Stimulated activated CD4-positive, alpha-beta T cell treated with anti-CD3 and anti-CD28 coated beads, TNF-alpha, amount 100 ng/mL, for 24 hours (primary cell): ENCODE results near the gene DFFA.
"Not testable (repeated sequence)": the region's sequence is repeated elsewhere in the genome, so short reads cannot be mapped to it uniquely, and the experiment has no call there.

Experiments used
- DNase-seq, 3 experiments: peaks; one replicate each; pipeline ENCODE4 v3.0.0-alpha.2; 2020; ENCODE audit warnings: low read depth in 3 of 3

The DFFA gene

GRCh38 chr1:10467078-10467477, 5.3 kb downstream of the DFFA start:
- no peak for DNase-seq

DNA sequence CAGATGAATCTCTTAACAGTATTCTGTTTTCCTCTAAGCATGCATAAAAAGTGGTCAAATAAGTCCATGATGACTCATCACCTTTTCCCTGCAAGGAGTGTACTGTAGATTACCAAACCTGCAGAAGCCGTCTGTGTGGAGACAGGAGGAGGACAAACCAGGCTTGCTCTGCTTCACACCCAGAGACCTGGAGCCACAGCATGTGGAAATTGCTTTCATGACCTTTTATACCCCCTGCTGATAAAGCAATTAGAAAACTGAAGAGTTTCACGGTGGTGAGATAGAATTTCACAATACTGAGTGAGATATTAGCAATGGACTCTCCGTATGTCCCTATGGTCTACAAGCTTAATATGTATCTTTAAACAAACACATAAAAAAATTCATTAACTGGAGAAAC, 13.1 kb downstream of the DFFA start:
- DNase-seq: no peak

- no peak for DNase-seq
Observed at GRCh38 chr1:10457875-10458274, 14.5 kb downstream of the DFFA start.

DNA sequence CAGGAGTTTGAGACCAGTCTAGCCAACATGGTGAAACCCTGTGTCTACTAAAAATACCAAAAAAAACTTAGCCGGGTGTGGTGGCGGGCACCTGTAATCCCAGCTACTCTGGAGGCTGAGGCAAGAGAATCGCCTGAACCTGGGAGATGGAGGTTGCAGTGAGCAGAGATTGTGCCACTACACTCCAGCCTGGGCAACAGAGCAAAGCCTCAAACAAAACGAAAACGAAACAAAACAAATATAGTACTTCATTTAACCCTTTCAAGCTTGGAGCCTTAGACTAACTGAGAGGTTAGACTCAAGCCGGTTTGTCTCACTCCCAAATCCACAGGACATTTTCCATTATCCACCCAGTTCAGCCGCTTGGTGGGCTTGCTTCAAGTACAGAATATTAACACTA, 14.9 kb downstream of the DFFA start:
- DNase-seq: not testable (repeated sequence)

GRCh38 chr1:10456661-10457060, 15.7 kb downstream of the DFFA start:
- no peak for DNase-seq

GRCh38 chr1:10456048-10456447, 16.3 kb downstream of the DFFA start:
- DNase-seq: no peak

DNA sequence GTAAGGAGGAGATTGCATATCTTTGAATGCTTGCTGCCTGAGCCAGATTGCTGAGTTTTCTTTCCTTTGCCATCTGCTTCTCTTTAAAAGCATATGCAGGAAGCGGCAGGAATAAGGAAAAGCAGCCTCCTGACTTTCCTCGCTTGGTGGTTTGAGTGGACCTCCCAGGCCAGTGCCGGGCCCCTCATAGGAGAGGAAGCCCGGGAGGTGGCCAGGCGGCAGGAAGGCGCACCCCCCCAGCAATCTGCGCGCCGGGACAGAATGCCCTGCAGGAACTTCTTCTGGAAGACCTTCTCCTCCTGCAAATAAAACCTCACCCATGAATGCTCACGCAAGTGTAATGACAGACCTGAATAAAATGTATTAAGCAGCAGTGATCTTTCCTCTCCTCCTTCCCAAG, 21.0 kb downstream of the DFFA start:
- DNase-seq: no peak

DNA sequence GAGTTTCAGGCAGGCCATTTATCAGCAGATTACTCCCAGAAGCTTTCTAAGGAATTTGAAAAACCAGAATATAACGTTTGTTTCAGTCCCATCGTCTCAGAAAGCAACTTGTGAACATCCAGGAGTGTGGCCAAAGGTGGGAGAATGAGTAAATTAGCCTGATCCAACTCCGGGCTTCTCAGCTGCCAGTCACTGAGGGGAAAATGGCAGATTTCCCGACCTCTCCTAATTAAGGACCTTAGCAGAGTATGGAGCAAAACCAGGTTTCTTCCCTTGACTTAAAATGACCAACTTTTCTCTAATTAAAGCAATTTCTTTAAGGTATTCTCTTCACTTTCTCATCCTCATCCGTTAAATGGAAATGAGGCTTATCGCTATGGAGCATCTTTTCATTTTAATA, 21.5 kb downstream of the DFFA start:
- no peak for DNase-seq

DNA sequence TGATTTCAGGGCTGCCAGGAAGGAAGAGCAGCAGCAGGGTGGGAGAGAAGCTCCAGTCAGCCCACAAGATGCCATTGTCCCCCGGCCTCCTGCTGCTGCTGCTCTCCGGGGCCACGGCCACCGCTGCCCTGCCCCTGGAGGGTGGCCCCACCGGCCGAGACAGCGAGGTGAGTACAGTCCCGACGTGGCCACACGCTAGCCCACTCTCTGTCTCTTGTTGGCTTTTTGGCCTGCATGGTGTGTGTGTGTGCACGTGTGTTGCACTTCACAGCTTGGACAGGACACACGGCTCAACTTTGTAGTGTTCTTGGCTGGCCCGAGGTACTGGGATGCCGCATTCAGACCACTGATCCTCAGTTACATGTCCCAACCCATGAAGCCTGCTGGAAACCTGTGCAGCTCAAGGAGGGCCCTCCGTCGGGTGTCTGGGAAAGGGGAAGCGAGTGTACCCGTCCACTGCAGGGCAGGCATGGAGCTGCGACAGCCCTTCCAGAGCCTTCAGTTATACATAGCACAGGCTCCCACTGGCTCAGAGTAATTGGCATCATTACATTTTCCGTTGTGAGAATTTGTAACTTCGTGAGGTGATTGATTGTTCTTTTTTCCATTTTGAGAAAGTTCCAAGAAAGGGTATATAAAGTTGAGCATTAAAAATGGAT, 22.0 kb downstream of the DFFA start:
- DNase-seq: no peak

- DNase-seq: no peak
Observed at GRCh38 chr1:10449751-10450150, 22.6 kb downstream of the DFFA start, which contains the start of gene CORT. CORT (plus strand) TSS chr1:10450031; CDS start chr1:10450224, 193 bp downstream.

DNA sequence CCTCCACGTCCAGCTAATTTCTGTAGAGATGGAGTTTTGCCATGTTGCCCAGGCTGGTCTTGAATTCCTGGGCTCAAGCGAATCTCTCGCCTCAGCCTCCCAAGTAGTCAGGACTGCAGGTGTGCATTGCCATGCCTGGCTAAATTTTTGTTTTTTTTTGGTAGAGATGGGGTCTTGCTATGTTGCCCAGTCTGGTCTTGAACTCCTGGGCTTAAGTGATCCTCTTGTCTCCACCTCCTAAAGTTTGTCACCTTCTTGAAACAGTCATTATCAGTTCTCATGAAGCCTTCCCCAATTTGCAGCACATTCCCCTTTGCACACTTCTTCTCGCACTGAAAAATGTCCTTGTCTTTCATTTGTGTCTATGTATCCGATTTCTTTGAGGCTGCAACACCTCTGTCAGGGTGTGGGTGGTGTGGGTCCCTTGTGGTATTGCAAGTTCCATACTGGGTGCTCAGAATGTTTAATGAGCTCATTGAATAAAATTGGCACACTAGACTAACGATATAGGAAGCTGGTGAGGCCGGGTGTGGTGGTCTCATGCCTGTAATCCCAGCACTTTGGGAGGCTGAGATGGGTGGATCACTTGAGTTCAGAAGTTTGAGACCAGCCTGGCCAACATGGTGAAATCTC, 25.4 kb downstream of the DFFA start:
- DNase-seq: no peak

- no peak for DNase-seq
Observed at GRCh38 chr1:10444795-10445397, 27.4 kb downstream of the DFFA start.

- no peak for DNase-seq
Observed at GRCh38 chr1:10444248-10444647, 28.1 kb downstream of the DFFA start.

DNA sequence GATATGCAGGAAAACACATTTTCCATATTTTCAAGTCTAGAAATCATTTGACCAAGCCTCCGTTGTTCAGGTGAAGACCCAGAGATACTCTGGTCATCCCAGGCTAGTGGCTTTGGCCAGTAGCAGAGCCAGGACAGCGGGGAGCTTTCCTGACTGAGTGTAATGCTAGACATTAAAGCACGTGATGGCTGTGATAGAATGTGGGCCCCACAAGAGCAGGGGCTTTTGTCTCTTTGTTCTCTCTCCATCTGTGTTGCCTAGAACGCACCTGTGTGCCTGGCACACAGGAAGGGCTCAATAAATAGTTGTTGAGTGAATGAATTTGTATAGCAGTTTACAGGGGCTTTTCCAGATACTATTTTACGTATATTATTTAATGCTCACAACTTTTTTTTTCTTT, 31.5 kb downstream of the DFFA start:
- no peak for DNase-seq

- DNase-seq: no peak
Observed at GRCh38 chr1:10440305-10440704, 32.0 kb downstream of the DFFA start.

DNA sequence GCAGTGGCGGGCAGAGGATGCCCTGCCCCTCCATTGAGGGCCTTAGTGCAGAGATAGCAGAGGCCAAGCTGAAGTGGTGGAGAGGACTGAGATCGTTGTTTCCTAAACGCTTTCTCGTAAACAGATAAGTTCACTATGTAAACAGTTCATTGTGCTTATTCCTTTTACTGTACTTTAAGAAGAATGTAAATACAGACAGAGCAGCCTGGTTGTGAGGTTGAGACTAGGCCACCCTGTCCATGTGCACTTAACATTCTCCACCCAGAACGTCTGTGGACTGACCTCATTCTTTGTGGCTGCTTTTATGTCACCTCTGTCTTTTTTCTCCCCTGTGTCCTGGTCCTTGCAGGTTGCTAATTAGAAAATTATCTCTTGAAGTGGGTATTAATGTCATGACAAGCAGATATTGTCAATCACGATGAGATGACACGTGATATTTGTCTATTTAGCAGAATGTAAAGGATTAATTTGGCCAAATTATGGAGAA, 33.6 kb downstream of the DFFA start:
- DNase-seq: no peak

DNA sequence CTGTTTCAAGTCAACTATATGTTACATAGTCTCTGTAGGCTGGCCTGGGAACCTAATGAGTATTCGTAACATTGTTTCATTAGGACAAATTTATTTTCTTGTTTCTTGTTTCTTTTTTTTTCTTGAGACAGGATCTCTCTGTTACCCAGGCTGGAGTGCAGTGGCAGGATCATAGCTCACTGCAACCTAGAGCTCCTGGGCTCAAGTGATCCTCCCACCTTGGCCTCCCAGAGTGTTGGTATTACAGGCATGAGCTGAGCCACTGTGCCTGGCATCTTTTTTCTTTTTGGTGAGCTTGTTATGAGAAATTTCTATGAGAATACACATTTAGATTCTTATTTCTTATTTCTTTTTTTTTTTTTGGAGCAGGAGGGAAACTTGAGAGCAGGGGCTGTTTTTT, 35.3 kb downstream of the DFFA start:
- no peak for DNase-seq

- no peak for DNase-seq
Observed at GRCh38 chr1:10434590-10434989, 37.7 kb downstream of the DFFA start.

- no peak for DNase-seq
Observed at GRCh38 chr1:10433790-10434189, 38.5 kb downstream of the DFFA start.

- no peak for DNase-seq
Observed at GRCh38 chr1:10432910-10433700, 39.2 kb downstream of the DFFA start.

DNA sequence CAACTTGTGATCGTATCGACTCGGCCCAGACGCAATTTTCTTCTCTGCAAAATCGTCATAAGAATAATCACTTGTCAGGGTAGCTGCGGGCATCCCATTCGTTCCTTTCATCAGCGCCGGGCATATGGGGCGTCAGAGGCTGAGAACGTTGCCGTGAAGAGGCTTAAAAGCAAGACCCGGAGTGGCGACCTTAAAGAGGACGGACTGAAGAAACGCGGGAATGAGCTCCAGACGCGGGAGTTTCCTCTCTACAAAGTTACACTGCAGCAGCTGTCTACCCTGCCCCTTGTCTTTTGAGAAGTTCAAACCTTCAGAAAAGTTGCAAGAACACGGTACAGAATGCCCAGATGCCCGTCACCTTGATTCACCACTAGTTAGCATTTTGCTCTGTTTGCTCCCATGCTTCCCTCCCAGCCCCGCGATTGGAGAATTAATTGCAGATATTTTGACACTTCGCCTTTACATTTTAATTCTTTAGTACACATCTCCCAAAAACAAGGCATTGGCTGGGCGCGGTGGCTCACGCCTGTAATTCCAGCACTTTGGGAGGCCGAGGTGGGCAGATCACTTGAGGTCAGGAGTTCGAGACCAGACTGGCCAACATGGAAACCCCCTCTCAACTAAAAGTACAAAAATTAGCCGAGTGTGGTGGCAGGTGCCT, 41.1 kb downstream of the DFFA start:
- DNase-seq: no peak
